HK-2 (cell line): ENCODE measurements around the gene NSD1.
"Not testable (repeated sequence)": the region's sequence is repeated elsewhere in the genome, so short reads cannot be mapped to it uniquely, and the experiment has no call there.

ENCODE experiments used
- DNase-seq: peaks from one replicate; pipeline ENCODE4 v3.0.0-alpha.2; 2018; ENCODE audit not compliant: unreplicated experiment

Gene NSD1

DNA sequence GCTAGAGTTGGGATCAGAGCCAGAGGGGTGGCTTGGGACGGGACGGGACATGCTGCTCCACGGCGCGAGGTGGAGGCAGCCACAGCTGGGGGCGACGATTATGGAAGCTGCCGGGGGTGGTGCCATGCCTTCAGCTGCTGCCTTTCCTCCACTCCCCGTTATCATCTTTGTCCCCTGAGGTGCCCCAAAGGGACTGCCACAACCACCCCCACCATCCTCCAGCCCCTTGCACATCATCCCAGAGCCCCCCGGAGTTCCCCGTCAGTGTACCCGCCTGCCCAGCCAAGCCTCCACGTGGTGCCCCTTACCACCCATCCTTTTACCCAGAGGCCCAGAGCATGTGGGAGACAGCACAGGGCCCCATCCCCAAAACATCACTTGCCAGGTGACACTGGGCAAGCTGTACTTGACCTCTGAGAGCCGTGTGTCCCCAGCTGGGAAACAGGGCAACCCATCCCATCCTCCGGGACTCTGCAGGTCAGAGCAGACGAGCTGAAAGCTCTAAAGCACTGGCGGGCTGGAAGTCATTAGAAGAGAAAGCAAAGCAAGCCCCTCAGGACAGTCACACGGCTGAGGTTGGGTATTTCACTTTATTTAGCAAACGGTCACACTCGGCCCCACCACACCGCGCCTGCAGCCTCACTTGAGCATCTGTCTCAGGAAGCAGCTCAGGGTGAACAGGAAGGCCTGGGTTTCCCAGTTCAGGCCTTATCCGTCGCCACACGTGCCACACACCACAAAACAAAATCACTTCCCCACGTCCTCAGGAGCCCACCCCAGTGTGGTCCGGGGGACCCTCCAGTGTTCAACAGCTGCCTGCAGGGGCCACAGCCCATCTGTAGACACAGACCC, 197.6 kb downstream of the NSD1 start:
- no peak for DNase-seq

DNA sequence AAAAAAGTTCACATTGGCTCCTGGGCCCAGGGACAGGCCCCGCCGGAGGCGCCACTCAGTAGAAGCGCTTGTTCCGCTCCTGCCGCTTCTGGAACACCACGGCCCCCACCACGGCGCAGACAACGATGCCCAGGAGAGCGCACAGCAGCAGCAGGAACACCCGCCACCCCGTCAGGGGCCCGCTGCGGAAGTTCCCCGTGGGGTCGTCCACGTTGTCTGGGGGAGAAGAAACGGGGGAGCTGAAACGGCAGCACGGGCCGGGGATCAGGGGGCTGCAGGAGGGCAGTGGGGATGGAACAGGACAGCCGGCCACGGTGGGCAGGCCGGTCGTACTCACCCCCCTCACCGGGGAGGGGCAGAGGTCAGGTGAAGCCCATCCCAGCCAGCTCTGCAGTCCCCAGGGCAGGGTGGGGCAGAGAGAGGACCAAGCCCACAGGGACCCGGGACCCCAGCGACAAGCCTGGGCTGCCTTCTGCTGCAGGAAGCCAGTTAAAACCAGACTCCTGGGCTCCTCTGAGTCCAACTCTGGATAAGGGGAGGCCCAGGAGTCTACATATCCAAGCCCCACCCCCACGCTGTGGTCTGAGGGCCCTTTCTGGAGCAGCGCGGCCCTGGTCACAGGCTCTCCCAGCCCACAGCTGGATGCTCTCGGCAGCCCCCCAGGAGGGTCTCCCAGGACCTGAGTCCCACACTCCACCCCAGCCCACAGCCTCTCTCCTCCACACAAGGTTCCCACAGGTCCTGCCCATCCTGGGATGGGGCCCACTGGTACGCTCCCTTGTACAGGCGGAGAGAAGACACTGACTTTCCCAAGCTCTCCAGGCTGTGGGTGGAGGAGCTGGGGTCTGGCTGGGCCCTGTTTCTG, 198.7 kb downstream of the NSD1 start:
- no peak for DNase-seq

DNA sequence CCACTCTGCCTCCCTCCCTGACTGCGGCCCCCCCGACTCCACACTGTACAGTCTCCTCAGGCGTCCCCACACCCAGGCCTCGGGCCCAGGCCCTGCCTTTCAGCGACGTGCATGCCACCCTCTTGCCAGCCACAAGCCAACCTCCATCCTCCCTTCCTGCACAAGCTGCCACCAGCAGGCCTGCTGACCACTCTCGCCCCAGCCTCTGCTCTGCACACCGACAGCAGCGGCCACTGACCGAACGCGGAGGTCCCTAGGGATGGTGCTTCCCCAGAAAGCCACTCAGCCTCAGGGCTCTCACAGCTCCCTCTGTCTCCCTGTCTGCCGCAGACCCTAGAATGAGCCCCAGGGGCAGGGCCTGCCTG, 199.3 kb downstream of the NSD1 start:
- no peak for DNase-seq

DNA sequence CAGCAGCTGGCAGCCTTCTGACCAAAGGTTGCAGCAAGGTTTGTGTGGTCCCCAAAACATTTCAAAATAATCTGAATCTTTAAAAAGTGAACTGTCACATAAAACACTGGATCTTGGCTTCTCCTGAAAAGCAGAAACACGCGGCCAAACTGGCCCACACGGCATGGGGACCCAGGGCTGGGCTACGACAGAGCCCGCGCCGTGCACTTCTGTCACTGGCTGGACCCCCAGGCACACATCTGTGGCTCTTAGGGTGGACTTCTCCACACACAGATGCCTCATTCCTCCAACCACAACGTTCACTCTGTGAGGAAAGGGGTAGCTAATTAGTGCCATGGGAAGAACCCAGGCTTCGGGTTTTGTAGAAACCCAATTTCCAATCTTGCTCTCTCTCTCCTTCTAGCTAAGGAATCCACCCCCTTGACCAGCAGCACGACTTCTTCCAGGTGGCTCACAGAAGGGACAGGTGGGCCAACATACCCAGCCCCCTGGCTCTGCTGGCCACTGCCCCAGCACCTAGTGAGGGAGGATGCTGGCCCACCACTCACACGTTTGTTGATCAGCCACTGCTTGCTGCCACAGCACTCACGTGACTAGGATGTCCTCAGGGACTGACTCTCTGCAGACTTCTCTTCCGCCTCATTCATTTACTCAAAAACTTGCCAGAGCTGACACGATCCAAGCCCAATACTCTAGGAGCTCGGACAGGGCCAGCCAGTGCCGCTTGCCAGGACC, 200.0 kb downstream of the NSD1 start:
- no peak for DNase-seq

DNA sequence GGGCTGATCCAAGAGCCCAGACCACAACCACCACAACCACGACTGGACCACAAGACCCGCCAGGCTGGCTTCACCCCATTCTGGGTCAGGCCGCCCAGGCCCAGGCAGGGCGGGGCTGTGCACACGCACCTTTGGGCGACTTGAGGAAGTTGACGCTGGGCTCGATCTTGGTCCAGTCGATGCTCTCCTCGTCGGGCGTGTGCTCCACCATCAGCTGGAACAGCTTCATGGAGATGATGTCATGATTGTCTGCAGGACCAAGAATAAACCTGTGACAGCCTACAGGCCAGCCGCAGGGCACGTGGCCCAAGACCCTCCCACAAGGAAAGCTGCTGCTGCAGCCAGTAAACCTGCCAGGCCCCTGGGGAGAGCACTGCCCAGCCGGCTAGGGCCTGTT, 200.6 kb downstream of the NSD1 start:
- no peak for DNase-seq

DNA sequence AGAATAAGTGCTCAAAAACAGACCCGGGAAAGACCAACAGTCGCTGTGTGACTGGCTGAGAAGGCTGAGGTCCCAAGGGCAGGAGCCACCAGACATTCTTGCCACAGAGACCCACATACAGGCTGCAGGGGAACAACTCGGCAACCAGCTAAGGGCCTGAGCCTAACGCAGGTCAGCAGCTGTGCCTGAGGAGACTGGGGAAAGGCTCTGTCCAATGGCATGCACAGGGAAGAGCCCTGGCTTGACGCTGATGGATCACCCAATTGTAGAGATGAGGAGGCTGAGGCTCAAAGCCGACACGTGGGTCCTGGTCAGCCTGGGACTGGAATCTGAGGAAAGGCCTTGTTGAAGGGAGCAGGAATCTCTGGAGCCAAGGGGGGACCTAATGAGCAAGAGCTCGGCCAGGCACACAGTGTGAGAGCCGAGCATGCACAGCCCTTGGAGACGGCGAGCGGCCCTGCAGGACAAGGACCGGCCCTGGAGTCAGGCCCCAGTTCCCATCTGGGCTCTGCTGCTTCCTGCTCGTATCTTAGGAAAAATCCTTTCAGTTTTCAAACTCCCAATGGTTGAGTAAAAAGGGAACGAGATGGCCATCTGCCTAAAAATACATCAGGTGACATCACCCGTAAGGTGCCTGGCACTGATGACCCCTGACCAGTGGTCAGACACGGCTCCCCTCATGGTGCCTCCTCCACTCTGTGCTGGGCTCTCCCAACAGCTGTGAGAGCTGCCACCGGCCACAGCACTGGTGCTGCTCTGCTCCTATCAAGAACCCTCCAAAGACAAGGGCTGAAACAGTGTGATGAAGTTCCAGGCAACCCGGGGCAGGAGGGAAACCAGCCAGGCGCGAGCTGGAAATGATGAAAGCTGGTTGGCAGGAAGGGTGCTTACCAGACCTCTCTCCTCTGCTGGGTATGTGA, 201.5 kb downstream of the NSD1 start:
- no peak for DNase-seq

DNA sequence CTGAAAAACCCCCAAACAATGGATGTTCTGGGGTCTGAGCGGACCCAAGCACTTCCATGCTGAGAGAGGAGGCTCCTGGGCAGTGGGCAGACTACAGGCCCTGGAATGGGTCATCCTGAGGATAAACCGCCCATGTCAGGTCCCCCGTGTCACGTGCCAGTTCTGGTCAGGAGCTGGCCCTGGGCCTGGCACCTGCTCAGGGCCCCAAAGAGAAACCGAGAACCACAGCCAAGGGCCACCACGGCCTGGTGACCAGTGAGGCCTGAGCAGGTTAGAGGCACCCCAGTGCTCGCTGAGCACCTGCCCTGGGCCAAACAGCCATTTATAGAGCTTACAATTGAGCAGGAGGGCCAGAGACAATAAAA, 202.1 kb downstream of the NSD1 start:
- no peak for DNase-seq

DNA sequence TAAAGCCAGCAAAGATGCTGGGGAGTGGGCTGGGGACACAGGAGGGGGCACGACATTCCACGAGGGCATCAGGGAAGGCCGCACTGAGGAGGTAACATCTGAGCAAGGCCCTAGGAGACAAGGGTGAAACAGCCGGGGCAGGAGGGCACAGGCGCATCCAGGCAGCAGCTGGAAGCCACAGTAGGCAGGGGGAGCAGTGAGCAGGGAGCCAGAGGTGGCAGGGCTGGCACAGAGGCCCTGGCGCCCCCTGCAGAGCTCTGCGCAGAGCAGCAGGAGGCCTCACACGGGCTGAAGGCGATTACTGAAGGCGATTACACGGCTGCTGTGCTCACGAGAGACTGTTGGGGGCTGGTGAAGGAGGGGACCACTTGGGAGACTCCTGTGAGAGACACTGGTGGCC, 202.5 kb downstream of the NSD1 start:
- DNase-seq, result peak; percentile 40

DNA sequence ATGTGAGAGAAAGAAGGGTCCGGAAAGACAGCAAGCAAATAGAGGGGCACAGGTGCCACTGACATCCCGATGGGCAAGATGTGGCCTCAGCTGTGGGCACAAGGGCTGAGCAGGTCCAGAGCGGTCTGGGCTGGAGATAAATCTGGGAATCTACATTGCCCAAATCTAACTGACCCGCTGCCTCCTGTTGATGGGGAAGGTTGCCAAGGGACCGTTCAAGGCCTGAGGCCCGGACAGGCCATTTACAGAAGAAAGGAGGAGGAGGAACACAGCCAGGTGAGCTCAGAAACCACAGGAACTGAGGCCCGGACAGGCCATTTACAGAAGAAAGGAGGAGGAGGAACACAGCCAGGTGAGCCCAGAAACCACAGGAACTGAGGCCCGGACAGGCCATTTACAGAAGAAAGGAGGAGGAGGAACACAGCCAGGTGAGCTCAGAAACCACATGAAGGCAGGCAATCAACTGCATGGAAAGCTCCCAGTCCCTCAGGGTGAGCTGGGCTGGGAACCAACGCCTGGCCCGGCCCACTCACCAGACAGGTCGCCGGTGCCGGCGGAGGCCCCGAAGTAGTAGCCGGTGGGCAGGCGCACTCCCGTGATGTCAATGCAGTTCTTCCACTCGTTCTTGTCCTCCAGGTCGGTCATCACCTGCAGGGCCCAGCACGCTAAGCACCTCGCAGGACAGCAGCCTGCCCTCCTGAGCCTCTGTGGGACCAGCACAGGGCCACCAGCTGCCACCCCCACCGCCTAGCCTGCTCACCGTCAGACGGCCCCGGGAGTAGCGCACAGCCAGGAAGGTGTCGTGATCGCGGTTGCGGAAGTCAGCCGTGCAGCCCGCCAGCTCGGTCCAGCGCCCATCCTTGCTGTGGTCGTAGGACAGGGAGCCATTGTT, 203.3 kb downstream of the NSD1 start:
- DNase-seq, result no peak

DNA sequence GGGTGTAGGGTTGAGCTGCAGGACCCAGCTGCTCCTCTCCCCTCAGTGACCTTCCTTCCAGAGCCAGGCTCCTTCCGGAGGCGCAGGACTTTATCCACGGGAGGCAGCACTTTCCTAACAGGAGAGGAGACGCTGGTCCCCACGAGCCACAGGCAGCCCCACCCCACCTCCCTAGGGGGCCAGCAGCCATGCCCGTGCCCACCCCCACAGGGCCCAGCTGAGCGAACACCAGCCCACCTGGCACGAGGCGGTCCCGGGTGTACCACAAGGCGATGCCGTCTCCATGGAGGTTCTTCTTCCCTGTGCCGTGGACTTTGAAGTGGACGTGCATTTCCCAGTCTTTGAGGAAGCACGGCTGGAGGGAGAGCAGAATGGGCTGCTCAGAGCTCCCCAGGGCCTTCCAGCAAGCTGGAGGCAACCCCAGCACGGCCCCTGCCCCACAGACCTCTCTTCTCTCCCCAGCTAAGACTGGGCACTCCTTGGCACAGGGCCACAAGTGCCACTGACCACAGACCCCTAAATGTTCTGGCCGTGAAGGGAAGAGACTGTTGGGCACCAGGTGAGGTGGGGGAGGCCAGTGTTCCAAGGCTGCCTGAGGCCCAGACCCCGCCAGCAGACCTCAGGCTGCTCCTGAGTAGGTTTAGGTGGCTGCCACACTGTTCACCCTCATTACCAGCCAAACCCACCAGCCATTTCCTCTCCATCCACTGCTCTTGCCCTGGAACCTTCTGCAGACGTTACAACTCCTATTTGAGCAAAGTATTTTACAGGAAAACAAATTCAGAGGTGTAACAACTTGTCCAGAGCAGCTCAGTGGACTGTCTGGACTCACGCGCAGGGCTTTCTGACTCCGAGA, 204.9 kb downstream of the NSD1 start:
- no peak for DNase-seq

DNA sequence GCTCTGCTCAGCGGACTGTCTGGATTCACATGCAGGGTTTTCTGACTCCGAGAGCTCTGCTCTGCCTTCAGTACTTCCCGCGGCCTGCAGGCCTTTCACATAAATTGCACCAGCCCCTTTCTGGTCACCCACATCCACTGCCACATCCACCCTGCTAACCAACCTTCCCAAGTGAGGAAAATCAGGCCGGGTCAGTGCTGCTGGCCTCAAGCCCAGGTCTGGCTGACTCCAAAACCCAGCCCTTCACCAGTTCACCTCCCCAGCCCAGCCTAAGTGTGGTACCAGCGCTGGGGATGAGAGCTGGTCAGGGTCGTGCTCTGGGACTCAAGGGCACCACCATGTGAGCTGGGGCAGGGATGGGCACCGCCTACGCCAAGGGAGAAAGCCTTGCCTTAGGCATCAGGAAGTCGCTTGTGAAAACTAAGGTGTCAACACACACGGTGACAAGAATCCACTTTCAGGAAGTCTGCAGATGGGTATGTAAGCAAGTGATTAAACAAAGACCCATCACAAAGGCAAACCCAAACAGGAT, 205.6 kb downstream of the NSD1 start:
- no peak for DNase-seq

DNA sequence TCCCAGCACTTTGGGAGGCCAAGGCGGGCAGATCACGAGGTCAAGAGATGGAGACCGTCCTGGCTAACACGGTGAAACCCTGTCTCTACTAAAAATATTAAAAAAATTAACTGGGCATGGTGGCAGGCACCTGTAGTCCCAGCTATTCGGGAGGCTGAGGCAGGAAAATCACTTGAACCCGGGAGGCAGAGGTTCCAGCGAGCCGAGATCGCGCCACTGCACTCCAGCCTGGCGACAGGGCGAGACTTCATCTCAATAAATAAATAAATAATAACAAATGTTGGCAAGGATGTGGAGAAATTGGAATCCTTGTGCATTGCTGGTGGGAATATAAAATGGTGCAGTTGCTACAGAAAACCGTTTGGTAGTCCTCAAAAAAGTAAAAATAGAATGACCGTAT, 209.4 kb downstream of the NSD1 start:
- not testable (repeated sequence) for DNase-seq

DNA sequence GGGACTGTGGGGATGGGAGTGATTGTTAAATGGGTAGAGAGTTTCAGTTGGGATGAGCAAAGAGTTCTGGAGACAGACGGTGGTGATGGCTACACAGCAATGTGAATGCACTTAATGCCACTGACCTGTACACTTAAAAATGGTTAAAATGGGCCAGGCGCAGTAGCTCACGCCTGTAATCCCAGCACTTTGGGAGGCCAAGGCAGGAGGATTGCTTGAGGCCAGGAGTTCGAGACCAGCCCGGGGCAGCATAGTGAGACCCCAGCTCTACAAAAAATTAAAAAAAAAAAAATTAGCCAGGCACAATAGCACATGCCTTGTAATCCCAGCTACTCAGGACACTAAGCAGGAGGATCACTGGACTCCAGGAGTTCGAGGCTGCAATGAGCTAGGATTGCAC, 210.2 kb downstream of the NSD1 start:
- DNase-seq, result no peak

DNA sequence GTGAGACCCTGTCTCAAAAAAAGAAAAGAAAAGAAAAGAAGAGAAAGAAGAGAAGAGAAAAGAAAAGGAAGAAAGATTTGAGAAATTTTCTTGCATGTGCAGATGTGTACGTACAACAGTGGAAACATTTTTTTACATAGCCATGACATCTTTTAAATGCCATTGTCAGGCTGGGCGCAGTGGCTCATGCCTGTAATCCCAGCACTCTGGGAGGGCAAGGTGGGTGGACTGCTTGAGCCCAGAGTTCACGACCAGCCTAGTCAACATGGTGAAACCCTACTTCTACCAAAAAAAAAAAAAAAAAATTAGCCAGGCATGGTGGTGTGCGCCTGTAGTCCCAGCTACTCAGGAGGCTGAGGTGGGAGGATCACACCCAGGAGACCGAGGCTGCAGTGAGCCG, 211.3 kb downstream of the NSD1 start:
- DNase-seq, result no peak

DNA sequence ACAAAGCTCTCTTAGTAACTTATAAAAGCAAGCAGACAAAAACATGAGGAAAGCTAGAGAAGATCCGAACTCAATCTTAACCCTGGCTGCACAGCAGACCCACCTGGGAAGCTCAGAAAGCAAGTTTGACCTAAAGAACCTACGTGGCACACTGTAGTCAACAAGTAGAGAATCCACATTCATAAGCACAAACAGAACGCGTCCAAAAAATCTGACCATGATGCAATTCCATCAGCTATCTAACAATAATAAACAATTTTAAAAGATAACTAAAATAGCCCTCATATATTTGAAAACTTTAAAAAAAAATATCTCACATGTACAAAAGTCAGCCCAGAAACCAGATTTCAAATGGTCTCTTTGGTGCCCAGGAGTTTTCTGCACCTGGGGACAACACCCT, 213.2 kb downstream of the NSD1 start:
- no peak for DNase-seq

DNA sequence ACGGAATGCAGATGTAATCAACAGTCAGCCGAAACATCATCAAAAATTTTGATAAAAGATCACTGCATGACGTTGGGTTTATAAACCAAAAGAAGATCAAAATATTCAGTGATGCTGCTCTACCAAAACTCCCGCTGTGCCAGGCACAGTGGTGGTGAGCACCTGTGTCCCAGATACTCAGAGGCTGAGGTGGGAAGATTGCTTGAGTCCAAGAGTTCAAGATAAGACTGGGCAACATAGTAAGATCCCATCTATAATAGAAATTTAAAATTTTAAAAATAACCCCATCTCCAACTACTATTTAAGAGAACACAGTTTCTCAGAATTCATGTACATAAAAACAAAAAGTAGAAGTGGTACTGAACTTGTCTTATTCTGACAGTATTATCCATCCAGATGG, 214.1 kb downstream of the NSD1 start:
- no peak for DNase-seq

DNA sequence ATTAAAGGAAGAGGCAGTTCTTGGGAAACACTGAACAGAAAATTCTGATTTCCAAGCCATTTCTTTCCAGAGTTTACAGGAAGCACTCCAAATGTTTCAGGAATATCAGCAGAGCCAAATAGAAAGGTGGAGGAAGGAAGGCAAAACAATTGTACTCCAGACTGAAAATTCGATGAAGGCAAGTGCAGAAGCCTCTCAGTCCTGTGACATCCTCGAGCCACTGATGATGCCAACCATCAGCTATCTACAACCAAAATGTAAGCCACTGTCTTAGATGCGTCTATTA, 215.7 kb downstream of the NSD1 start:
- DNase-seq, result no peak

DNA sequence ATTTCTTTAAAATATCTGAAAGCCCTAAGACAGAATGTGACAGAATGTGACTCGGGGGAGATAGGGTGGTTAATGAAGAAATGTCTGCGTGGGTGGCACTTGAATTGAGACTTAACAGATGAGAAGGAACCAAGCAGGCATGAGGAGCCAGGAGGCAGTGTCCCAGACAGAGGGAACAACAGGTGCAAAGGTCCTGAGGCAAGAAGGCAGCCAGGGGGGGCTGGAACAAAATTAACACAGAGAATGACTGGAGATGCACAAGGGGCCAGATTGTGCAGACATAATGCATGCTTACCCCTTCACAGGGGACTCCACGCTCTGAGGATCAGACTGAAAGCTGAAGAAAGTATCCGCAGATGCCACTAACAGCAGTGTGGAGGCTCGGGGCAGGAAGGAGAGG, 216.2 kb downstream of the NSD1 start:
- DNase-seq, result no peak
